ENCODE results near the gene ECE1. TPM values are rescaled to one million over a fixed set of nuclear protein-coding genes. Genes with fewer than 3 reads are reported as not detected.

The ECE1 gene
- total and polyA plus RNA-seq, 2 of the 13 experiments (the other 11 are each of a cell fraction or from before 2014, with no cell fraction given), result 13.5 to 21.2 TPM

- TF ChIP-seq CBX2 (IDR thresholded peaks at IDR 0.05; ENCODE audit: low read depth, low read length) (no peak), CBX2 (CRISPR knock-in tag; IDR thresholded peaks at IDR 0.05; ENCODE audit: low read depth) (no peak), ZFY (CRISPR knock-in tag; IDR thresholded peaks at IDR 0.05) (no peak), CTCF (CRISPR knock-in tag; IDR thresholded peaks at IDR 0.05) (peak; percentile 95), ZNF737 (CRISPR knock-in tag; IDR thresholded peaks at IDR 0.05; ENCODE audit: borderline replicate concordance) (no peak), ZFP90 (CRISPR knock-in tag; IDR thresholded peaks at IDR 0.05; ENCODE audit: borderline replicate concordance) (0 out of 2 replicates have a peak, but pooled peaks have one; percentile 16), TAF1 (CRISPR knock-in tag; IDR thresholded peaks at IDR 0.05) (no peak), ZNF724P (CRISPR knock-in tag; IDR thresholded peaks at IDR 0.05; ENCODE audit: borderline replicate concordance) (no peak), SOX5 (CRISPR knock-in tag; IDR thresholded peaks at IDR 0.05; ENCODE audit: borderline replicate concordance) (no peak), NR2C2 (CRISPR knock-in tag; IDR thresholded peaks at IDR 0.05; ENCODE audit: borderline replicate concordance) (no peak), FOSL2 (CRISPR knock-in tag; IDR thresholded peaks at IDR 0.05) (peak; percentile 58), CENPBD1 (CRISPR knock-in tag; IDR thresholded peaks at IDR 0.05; ENCODE audit: borderline replicate concordance, low read depth) (no peak), TSC22D2 (CRISPR knock-in tag; IDR thresholded peaks at IDR 0.05; ENCODE audit: borderline replicate concordance) (no peak), BORCS8-MEF2B (CRISPR knock-in tag; IDR thresholded peaks at IDR 0.05) (0 out of 2 replicates have a peak, but pooled peaks have one; percentile 56), RELA (CRISPR knock-in tag; IDR thresholded peaks at IDR 0.05) (no peak), CCDC6 (CRISPR knock-in tag; IDR thresholded peaks at IDR 0.05) (peak; percentile 28; the same call in 1 of the 2 replicates), ARID3A (IDR thresholded peaks at IDR 0.05; ENCODE audit: low read depth, low read length) (no peak), FIP1L1 (IDR thresholded peaks at IDR 0.05; ENCODE audit: borderline replicate concordance, insufficient read depth, low read depth, low read length) (no peak), CREB1 (IDR thresholded peaks at IDR 0.05) (no peak), CREB1 (CRISPR knock-in tag; IDR thresholded peaks at IDR 0.05) (no peak), ZKSCAN5 (CRISPR knock-in tag; IDR thresholded peaks at IDR 0.05) (no peak), ZNF687 (CRISPR knock-in tag; IDR thresholded peaks at IDR 0.05) (peak; percentile 52)
These were observed 34.9 kb downstream of the ECE1 start (continued) for GRCh38 chr1:21255284-21255942.

Data from HepG2 (cell line).